Measurements from ENCODE around the gene TBC1D12.
"Not testable (repeated sequence)": the region's sequence is repeated elsewhere in the genome, so short reads cannot be mapped to it uniquely, and the experiment has no call there.

Gene TBC1D12

DNA sequence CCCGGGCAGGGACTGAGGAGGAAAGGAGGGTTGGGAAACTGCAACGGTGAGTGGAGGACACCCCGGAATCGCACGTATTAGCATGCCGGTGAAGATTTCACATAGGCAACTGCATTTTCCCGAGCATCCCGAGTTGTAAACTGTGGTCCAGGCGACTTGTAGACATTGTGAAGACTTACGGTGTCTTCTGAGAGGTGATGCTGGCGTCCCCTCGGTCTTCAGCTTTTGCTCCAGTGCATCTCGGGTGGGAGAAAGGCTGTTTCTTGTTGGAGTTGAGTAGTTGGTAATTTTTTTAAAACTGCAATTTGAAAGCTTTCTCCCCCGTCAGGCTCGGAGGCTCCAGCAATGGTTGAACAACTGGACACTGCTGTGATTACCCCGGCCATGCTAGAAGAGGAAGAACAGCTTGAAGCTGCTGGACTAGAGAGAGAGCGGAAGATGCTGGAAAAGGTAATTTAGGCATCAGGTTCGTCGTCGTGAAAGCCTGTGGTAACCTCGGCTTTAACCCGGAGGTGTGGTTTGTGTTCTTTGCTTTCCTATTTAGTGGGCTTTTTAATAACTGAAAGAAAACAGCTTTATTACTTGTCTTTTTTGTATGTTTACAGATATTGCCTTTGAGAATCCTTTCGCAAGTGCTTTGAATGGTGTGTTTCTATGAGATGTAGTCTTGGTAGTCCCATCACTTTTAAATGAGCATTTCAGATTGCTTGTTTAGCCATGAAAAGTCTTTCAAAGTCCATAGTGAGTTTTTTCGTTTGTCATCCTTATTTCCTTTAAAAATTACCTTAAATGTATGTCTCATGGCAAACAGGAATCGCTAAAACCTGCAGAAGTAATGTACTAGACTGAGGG is 143.9 kb downstream of the TBC1D12 start:
- peak; percentile 26 for DNase-seq (ENCODE audit: low spot score)

DNA sequence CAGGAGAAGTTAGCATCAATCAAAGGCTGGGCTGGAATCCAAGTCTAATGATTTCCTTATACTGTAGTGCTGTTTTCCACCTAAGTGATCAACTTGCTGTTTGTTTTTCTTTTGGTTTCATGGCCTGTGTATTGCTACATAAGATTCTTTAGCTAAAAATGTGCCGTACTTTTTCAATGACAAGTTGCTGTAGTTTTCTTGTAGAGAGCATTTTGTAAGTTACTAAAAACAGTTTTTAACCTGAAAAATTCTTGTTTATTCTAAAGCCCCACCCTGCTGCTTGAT is 144.5 kb downstream of the TBC1D12 start:
- no peak for DNase-seq (ENCODE audit: low spot score)

DNA sequence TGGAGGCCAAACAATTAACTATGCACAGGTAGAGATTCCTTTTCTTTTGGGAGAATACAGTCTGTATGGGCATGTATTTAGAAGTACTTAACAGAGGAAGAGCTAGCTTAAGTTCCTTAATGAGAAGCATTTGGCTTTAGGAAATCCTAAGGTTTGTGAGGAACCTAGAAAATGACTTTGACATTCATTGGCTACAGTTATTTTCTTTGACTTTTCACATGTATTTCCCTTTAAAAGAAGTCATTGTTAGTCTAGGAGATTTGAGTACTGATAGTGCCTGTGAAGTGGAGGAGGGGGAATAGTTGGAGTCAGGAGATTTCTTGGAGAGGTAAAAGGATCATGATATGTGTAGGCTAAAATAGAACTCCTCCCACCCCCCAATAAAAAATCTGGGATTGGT is 146.9 kb downstream of the TBC1D12 start:
- no peak for DNase-seq (ENCODE audit: low spot score)

DNA sequence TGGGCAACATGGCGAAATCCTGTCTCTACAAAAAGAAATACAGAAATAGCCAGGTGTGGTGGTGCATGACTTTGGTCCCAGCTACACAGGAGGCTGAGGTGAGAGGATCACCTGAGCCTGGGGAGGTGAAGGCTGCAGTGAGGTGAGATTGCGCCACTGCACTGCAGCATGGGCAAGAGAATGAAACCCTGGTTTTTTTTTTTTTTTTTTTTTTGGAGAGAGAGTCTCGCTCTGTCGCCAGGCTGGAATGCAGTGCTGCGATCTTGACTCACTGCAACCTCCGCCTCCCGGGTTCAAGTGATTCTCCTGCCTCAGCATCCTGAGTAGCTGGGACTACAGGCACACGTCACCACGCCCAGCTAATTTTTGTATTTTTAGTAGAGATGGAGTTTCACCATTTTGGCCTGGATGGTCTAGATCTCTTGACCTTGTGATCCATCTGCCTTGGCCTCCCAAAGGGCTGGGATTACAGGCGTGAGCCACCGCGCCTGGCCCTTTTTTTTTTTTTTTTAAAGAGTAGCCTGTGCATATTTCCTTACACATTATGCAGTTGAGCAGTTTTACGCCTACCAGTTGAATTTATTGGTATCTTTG is 165.5 kb downstream of the TBC1D12 start:
- not testable (repeated sequence) for DNase-seq (ENCODE audit: low spot score)

DNA sequence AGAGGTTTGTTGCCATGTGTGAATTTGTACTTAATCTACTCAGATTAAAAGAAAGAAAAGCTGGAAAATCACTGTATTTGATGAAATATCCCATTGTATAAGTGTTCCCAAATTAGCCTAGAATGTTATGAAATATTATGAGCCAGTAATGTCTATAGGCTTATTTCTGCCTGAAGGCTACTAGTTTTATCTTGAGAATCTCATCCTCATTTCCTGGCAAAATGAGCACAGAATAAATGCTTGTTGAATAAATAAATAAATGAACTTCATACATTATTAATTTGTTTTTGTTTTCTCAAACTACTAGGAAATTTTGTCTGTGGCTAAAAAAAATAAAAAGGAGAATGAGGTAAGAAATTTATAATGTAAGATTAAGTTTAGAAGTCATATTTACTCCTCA is 168.7 kb downstream of the TBC1D12 start:
- no peak for DNase-seq (ENCODE audit: low spot score)

DNA sequence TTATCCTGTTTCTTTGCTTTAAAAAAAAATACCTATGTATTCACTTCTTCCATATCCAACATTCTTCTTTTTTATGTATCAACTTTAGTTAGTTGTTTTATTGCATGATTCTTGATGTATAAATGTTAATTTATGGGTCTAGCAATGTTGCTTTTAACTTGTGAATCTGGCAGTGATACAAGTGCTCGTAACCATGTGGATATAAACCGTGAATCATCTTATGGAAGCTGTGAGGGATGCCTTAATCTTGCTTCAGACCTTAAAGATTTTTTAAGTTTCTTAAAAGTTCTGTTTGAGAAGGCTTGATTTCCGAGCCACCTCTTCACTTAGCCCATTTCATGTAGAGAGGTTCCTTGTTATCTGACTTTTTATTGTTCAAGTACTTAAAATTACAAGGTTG is 169.2 kb downstream of the TBC1D12 start:
- DNase-seq (ENCODE audit: low spot score), result no peak

DNA sequence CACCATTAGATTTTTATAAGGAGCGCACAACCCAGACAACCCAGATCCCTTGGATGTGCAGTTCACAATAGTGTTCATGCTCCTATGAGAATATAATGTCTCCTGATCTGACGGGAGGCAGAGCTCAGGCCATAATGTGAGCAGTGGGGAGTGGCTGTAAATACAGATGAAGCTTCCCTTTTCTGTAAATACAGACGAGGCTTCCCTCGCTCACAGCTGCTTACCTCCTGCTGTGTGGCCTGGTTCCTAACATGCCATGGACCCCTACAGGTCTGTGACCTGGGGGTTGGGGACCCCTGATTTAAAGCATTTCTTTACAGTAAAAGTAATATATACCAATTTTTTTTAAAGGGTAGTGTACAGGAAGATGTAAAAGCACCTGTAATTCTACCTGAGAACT is 176.4 kb downstream of the TBC1D12 start:
- DNase-seq (ENCODE audit: low spot score), result no peak

DNA sequence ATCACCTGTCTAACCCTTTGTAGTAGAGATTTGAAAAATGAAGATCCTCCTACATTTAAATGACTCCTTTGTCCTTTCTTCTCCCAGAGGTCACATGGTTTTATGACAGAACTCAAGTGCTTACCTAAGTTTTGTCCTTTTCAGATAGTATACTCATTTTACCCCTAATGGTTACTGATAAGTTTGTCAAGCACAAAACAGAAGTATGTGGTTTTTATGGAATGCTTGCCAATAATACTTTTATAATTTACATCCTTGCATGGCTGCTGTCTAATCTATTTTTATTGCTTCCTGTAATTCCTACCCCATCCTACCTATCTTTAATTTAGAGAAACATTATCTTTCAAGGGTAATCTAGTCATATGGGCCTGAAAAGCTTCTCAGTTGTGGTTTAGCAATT is 180.8 kb downstream of the TBC1D12 start:
- no peak for DNase-seq (ENCODE audit: low spot score)
